Activated CD8-positive, alpha-beta memory T cell treated with anti-CD3 and anti-CD28 coated beads for 1 hour (primary cell): Measurements from ENCODE around the gene COX4I2.

Experiments used
- DNase-seq, 2 donors: peaks; one replicate each; pipeline ENCODE4 v3.0.0-alpha.2; 2020; ENCODE audit warnings: low read depth in 1 of 2; ENCODE audit errors: extremely low read depth in 1 of 2

The COX4I2 gene

GRCh38 chr20:31674895-31675827 lies 37.4 kb downstream of the COX4I2 start:
- DNase-seq = peak; percentile 19 to 29

DNA sequence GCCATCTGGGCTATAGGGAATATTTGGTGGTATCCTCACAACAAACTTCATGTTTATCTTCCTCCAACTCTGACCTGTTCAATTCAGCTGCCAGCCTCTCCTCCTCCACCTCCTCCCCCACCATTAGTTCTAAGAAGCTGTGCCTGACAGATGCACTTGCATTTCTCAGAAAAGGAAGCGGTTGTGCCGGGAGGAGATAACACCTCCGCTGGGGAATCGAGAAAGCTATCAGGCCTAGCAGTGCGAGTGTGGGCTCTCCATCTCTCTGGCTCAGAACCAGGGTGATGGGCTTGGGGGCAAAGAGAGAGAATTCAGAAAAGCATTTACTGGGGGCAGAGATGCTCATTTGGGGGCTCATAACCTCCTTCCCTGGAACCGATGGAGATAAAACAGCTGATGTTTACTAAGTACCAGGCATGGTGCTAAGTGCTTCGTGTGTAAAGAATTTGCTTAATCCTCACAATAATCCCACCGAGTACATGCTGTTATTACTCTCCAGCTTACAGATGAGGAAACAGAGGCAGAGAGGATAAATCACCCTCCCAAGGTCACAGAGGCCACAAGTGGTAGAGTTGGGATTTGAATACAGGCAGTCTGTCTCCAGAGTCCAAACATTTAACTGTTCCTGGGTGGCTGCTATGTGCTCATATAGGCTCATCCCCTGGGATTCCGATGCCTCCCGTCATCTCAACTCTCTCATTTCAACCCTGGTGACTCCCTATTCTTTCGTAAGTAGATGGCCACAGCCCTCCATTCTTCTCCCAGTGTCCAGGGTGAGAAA lies 38.3 kb downstream of the COX4I2 start:
- DNase-seq = peak in 1 of 2 donors; percentile 19

GRCh38 chr20:31676609-31676989 lies 38.9 kb downstream of the COX4I2 start:
- DNase-seq = no peak

- no peak for DNase-seq
Observed at GRCh38 chr20:31677553-31678260, 40.0 kb downstream of the COX4I2 start.

GRCh38 chr20:31678389-31679356 lies 41.0 kb downstream of the COX4I2 start:
- no peak for DNase-seq

DNA sequence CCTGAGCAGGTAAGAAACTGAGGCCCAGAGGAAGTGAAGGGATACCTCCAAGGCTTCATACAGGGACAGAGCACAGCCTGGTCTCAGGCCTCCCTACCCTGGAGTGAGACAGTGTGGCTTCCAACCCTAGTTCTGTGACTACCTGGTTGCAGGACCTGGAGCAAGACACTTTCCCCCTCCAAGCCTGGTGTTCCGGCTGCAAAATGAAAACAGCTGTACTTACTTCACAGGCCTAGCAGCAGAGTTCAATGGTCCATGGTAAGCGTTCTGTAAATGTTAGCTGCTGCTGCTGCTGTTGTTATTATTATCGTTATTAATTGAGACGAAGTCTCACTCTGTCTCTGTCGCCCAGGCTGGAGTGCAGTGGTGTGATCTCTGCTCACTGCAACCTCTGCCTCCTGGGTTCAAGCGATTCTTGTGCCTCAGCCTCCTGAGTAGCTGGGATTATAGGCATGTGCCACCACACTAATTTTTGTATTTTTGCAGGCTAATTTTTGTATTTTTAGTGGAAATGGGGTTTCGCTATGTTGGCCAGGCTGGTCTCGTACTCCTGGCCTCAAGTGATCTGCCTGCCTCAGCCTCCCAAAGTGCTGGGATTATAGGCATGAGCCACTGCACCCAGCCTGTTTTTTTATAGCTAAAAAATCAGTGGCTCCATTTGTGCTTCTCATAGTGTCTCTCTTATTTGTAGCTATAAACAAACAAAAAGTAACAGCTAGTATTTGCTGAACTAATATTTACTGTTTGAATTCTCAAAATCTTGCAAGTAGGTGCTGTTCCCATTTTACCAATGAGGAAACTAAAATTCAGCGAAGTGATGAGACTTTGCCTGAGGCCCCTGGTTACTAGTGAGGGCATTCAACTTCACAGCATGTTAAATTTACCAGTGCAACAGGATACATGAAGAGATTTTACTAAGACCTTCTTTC lies 41.9 kb downstream of the COX4I2 start:
- DNase-seq = no peak

DNA sequence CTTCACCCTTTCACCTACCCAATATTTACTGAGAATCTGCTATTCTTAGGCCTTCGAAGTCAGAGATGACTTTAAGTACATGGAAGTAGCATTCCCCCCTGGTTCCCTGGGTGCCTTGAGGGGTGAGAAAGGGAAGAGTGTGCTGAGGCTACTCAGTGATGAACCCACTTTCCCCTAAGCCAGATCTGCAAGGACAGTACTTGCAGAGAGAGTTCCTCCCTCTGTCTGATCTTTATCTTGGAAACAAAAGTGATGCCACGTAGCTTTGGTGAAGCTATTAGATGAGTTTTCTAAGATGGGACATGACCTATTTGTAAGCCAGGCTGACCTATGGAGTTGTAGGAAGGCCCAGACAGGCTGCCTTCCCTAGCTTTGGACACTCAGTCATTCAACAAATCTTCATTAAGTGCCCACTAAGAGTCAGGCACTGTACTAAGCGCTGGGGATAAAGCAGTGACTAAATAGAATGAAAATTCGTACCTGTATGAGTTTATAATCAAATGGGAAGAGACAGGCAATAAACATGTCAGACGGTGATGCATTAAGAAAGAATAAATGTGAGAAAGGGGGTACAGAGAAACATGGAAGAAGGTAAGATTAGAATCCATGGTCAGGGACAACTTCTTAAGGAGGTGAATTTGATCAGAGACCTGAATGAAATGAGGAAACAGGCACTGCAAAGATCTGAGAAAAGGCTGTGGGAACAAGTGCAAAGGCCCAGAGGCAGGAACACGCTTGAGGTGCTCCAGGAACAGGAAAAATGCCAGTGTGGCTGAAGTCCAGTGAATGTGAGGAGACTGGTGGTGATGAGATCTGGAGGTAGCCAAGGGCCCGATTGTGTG lies 42.8 kb downstream of the COX4I2 start:
- DNase-seq = no peak

DNA sequence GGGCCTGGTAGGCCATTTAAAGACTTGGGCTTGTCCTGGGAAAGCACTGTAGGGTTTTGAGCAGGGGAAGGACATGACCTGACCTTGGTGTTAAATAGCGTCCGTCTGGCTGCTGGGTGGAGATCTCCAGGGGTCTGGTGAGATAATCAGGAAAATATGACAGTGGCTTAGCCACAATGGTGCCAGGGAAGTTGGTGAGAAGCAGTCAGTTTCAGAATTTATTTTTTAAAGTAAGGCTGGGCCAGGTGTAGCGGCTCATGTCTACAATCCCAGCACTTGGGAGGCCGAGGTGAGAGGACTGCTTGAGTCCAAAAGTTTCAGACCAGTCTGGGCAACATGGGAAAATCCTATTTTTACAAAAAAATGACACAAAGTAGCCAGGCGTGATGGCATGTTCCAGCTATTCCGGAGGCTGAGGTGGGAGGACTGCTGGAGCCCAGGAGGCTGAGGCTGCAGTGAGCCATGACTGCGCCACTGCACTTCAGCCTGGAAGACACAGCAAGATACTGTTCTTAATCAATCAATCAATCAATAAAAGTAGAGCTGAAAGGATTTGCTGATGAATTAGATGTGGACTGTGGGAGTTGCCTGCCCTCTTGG lies 43.5 kb downstream of the COX4I2 start:
- DNase-seq = no peak

DNA sequence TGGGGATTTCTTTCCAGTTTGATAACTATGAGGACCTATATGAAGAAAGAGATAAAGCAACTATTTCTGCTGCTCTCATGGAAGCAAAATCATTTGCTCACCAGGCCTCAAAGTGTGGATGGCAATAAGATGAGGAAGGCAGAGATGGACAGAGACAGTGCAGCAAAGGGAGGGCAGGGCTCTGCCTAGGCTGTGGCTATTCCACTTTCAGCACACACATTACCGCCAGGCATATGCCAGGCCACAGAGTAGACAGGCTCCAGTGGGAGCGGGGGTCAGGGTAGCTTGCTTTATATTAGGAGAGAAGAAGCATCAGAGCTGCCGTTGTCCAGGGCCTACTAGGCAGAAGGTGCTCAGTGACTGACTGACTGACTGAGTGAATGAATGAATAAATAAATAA lies 44.1 kb downstream of the COX4I2 start:
- no peak for DNase-seq

DNA sequence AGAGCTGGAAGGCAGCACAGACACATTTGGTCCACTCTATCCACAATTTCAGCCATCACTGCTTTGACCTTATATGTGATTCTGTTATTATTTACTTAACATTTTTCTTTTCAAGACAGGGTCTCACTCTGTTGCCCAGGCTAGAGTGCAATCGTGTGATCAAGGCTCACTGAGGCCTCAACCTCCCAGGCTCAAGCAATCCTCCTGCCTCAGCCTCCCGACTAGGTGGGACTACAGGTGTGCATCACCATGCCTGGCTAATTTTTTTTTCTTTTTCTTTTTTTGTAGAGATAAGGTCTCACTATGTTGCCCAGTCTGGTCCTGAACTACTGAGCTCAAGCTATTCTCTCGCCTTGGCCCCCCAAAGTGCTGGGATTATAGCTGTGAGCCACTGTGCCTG lies 44.6 kb downstream of the COX4I2 start:
- no peak for DNase-seq

- DNase-seq = no peak
Observed at GRCh38 chr20:31682927-31683326, 45.2 kb downstream of the COX4I2 start.

GRCh38 chr20:31684153-31685015 lies 46.7 kb downstream of the COX4I2 start:
- DNase-seq = no peak

- no peak for DNase-seq
Observed at GRCh38 chr20:31685853-31686643, 48.3 kb downstream of the COX4I2 start.

- no peak for DNase-seq
Observed at GRCh38 chr20:31687777-31688176, 50.1 kb downstream of the COX4I2 start.

DNA sequence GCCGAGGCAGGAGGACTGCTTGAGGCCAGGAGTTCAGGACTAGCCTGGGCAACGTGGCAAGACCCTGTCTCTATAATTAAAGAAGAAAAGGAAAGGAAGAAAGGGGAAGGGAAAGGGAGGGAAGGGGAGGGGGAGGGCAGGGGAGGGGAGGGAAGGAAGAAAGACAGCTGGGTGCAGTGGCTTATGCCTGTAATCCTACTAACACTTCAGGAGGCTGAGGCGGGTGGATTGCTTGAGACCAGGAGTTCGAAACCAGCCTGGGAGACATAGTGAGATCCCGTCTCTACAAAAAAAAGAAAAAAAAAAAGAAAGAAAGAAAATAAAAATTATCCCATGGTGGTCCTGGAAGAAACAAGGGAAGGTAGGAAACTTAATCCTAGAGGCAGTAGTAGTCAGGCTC lies 51.4 kb downstream of the COX4I2 start:
- DNase-seq = no peak

- DNase-seq = no peak
Observed at GRCh38 chr20:31690124-31690666, 52.5 kb downstream of the COX4I2 start.
